GM13976 (cell line): ENCODE results near the gene GRK5.
A peak's percentile ranks its signal among the peaks of the same experiment; 100 is the strongest.

Source experiments
- DNase-seq: peaks from one replicate; pipeline ENCODE4 v3.0.0; 2012; ENCODE audit warnings: low spot score
- in situ Hi-C: fragments of 300-500 bp; cut with MboI; formaldehyde crosslinking; loops from one replicate; pipeline ENCODE4 v1.12.0; 2022; ENCODE audit warnings: low sequenced_read_pairs, mixed read lengths, inconsistent platforms; ENCODE audit not compliant: unreplicated experiment
- TF ChIP-seq, protein P1 (sequence below): IDR thresholded peaks from 2 replicates; pipeline ENCODE4 v1.5.1; 2012; ENCODE audit warnings: borderline replicate concordance, mild to moderate bottlenecking; ENCODE audit not compliant: insufficient read depth; ENCODE audit errors: extremely low read depth, missing control alignments, control extremely low read depth

GRK5 gene

DNA sequence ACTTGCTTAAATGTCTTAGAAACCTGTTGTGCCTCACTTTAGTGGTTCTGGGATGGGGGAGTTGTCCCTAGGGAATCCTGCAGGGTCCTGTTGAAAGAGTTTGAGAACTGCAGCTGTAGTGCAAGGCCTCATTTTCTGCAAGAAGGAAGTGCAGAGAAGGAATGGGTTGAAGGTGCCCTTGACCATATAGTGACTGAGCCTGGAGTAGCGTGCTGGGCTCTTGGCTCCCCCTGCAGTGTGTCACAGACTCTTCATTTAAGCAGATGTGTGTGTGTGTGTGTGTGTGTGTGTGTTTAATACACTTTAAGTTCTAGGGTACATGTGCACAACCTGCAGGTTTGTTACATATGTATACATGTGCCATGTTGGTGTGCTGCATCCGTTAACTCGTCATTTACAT lies 92.2 kb downstream of the GRK5 start:
- in situ Hi-C loops, result no loop called here
- TF ChIP-seq, protein P1, sequence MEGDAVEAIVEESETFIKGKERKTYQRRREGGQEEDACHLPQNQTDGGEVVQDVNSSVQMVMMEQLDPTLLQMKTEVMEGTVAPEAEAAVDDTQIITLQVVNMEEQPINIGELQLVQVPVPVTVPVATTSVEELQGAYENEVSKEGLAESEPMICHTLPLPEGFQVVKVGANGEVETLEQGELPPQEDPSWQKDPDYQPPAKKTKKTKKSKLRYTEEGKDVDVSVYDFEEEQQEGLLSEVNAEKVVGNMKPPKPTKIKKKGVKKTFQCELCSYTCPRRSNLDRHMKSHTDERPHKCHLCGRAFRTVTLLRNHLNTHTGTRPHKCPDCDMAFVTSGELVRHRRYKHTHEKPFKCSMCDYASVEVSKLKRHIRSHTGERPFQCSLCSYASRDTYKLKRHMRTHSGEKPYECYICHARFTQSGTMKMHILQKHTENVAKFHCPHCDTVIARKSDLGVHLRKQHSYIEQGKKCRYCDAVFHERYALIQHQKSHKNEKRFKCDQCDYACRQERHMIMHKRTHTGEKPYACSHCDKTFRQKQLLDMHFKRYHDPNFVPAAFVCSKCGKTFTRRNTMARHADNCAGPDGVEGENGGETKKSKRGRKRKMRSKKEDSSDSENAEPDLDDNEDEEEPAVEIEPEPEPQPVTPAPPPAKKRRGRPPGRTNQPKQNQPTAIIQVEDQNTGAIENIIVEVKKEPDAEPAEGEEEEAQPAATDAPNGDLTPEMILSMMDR, result peak; percentile 9
- DNase-seq, result no peak

DNA sequence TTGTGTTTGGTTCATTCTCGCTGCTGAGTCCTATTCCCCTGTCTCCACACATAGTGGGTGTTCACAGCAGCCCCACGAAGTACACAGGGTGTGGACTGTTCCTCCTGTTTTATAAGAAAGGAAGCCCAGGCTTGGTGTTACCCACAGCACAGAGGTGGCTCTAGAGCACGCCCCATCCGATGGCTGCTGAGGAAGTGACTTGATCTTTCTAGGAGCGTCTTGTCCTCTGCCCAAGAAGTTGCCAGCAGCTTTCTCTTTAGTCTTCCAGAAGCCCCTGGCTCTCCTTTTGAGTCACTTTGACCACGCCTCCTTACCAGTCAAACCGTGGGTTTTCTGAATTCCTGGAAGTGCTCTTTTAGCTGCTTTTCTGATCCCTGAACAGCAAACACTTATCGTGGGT lies 94.0 kb downstream of the GRK5 start:
- TF ChIP-seq, protein P1, result no peak
- DNase-seq, result no peak
- in situ Hi-C loops, result no loop called here

DNA sequence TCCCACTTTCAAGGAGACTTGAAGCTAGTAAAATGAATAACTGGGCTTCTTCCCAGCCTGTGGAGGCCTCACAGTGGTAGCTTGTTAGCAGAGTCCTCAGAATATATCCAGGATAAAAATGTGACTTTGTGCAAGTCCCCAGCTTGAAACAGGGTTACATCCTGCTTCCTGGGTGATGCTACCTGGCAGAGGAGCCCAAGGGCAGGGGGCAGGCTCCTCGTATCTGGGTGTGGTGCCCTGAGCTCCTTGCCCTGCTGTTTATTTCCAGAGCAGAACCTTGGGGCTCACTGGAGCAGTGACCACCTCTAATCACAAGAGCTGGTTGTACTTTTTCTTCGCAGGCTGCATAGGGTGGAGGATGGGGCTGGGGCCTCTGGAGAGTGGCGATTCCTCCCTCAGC lies 94.8 kb downstream of the GRK5 start:
- TF ChIP-seq, protein P1, result no peak

DNA sequence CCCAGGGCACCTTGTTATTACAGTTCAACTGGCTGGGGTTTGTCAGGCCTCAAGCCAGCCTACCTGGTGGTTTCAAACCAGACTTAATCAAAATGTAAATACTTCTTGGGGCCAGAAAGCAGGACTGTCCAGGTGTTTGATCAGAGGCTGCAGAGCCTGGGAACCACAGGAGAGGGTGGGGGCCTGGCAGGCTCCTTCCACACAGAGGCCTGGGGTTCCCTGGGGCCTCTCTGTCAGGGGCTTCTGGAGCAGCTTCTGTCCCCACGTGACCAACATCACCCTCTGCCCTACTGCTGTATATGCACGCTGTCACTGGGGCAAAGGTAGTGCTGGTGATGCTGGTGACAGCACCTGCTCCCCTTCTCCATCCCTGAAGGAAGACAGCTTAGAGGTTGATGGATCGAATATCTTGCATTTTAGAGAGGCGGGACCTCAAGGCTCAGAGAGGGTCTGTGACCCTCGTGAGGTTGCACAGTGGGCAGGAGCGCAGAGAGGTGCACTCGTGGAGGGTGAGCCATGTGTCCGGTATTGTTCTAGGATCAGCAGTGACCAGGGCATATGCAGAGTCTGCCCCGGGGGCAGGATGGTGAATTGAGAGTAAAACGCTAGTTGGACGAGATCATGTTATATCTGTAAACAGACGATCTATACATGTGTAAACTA lies 95.4 kb downstream of the GRK5 start:
- TF ChIP-seq, protein P1, result no peak
- DNase-seq, result no peak
- in situ Hi-C loops, result no loop called here

More for the DNA sequence above, 94.8 kb downstream of the GRK5 start:
- DNase-seq, result no peak
- in situ Hi-C loops, result no loop called here

DNA sequence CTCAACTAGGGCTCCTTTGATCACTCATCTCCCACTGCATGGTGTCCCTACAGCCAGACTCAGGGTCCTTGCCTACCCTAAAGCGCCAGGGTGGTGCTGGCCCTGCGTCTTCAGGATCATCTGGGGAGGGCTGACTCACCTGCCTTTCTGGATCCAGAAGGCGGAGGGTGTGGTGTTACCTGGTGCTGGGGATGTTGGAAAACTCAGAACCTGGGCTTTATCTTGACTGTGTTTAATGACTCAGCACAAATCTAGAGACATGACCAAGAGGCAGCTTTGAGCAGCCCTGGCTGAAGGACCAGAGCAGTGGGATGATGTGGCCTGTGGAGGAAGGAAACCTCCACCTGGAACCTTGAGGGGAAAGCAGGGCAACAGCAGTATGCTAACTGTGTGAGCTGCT lies 96.5 kb downstream of the GRK5 start:
- no peak for DNase-seq
- in situ Hi-C loops, result no loop called here
- TF ChIP-seq, protein P1, result no peak

DNA sequence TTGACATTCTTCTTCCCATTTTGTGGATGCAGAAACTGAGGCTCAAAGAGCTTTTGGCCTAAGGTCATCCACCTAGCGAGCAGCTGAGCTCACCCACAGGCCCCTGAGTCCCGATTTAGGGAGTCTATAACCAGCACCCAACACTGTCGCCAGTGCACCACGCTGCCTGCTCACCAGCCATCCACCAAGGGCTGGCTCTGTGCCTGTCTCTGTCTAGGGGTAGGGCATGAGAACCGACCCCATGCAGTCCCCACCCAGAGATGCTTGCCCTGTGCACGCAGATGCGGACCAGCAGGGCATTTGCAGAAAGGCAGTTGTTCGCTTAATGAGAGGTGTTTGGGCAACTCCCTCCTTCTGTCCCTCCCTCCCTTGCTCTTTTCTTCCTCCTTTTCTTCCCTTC lies 97.2 kb downstream of the GRK5 start:
- TF ChIP-seq, protein P1, result no peak
- DNase-seq, result no peak
- in situ Hi-C loops, result no loop called here
